Measurements from ENCODE around the gene ZC3H18.

Gene ZC3H18

GRCh38 chr16:88618956-88619667, 48.9 kb downstream of the ZC3H18 start:
- in situ Hi-C loops (cut with HindIII; ENCODE audit: low sequenced_read_pairs), result no loop called here

GRCh38 chr16:88619859-88620815, 49.9 kb downstream of the ZC3H18 start:
- in situ Hi-C loops (cut with HindIII; ENCODE audit: low sequenced_read_pairs), result no loop called here

DNA sequence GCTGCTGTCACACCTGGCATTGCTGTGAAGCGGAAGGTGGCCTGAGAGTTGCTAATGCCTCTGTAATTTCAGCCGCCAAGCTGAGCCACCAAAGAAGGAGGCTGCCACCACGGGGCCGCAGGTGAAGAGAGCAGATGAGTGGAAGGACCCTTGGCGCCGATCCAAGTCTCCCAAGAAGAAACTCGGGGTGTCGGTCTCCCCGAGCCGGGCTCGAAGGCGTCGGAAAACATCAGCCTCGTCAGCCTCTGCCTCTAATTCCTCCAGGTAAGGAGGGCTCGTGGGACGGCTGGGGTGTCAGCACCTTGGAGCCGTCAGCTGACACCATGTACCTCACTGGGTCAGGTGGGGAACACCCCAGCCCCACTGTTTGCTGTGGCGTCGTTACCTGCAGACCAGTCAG, 51.9 kb downstream of the ZC3H18 start:
- in situ Hi-C loops (cut with HindIII; ENCODE audit: low sequenced_read_pairs), result no loop called here

GRCh38 chr16:88622866-88623265, 52.7 kb downstream of the ZC3H18 start:
- in situ Hi-C loops (cut with HindIII; ENCODE audit: low sequenced_read_pairs), result no loop called here

DNA sequence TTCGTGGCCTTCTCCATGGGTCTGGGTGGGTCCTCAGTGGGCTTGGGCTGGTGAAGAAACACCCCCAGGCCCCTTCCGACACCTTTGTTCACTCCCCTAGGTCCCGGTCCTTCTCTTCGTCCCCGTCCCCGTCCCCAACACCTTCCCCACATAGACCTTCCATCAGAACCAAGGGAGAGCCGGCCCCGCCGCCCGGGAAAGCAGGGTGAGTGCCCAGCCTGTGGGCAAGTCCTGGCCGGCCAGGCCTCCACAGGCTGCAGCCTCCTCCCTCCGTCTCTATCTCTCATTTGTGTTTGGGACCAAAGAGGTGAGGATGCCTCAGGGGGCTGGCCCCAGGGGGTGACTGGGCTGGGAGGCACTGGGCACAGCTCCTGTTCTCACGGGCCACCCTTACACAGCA, 53.7 kb downstream of the ZC3H18 start:
- in situ Hi-C loops (cut with HindIII; ENCODE audit: low sequenced_read_pairs), result no loop called here

DNA sequence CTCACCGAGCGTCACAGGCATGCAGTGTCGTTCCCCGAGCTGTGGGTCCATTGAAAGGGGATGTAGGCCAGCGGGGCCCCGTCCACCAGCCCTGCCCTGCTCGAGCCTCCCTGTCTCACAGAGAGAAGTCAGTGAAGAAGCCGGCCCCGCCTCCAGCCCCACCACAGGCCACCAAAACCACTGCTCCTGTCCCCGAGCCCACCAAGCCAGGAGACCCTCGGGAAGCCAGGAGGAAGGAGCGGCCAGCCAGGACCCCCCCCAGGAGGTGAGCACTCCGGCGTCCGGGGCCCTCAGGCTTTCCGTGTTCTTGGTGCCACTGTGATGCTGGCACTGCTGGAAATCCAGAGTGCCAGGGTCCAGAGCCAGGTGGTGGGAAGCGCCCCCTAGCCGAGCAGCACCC, 54.3 kb downstream of the ZC3H18 start:
- in situ Hi-C loops (cut with HindIII; ENCODE audit: low sequenced_read_pairs), result no loop called here

DNA sequence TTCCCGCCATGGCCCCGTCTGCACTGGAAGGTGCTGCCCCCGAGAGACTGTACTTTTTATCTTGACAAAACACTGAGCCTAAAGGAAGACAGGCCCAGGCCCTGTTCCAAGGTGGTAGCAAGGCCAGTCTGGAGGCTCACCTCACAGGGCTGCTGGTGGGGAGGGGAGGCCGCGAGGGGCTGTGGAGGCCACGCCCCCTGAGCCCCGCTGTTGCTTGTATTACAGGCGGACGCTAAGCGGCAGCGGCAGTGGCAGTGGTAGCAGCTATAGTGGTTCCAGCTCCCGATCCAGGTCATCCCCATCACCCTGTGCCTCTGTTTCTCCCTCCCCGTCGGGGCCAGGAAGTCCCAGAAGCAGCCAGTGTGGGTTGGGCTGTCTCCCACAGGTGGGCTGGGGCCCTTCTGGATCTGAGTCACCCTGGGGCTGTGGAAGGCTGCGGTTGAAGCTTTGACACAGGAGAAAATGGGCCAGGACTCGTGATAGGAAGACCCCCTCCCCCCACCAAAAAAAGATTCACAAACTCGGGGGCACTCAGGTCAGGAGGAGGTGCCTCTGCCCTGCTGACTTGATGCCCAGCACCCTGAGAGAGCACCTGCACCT, 54.9 kb downstream of the ZC3H18 start:
- in situ Hi-C loops (cut with HindIII; ENCODE audit: low sequenced_read_pairs), result no loop called here

- in situ Hi-C loops (cut with HindIII; ENCODE audit: low sequenced_read_pairs), result no loop called here
Measured at GRCh38 chr16:88626646-88627045, 56.4 kb downstream of the ZC3H18 start.

DNA sequence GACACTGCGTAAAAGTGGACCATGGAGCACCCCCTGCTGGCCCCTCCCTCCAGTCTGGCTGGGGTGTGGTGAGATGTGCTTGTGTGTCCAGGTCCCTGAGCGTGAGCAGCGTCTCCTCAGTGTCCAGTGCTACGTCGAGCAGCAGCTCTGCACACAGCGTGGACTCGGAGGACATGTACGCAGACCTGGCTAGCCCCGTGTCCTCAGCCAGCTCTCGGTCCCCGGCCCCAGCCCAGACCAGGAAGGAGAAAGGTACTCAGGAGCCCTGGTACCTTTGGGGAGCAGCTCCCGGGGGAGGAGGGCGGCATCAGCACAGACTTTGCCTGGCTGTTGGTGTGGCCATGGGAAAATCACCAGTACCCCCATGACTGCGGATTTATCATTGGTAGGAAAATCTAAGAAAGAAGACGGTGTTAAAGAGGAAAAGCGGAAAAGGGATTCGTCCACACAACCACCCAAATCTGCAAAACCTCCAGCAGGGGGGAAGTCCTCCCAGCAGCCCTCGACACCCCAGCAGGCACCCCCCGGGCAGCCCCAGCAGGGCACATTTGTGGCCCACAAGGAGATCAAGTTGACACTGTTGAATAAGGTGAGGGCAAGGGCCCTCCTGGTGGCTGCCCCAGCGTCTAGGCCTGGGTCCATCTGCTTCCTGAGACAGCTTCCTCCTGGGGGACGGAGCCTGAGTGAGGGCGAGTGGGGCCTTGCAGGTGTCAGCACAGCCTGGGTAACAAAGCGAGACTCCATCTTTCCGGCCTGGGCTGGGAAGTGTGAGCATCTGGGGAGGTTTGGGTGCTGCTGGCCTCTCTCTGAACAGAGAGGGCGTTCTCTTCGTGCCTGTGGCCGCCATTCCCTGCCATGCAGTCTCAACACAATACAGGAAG, 57.6 kb downstream of the ZC3H18 start:
- in situ Hi-C loops (cut with HindIII; ENCODE audit: low sequenced_read_pairs), result no loop called here

DNA sequence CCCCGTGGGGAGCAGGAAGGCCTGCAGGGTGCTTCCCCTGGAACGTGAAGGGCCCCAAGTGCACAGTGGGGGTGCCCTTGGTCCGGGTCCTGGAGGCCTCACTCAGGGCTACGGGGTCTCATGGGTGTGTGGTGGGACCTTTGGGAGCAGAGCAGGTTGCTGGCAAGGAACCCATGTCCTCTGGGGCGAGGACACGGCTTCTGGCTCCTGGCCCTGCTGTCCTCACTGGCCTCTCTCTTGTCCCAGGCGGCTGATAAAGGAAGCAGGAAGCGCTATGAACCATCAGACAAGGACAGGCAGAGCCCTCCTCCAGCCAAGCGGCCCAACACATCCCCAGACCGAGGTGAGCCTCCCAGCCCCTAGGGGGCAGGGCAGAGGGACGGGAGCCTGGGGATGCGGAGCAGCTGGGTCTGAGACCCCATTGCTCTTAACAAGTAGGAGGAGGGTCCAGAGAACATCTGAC, 58.3 kb downstream of the ZC3H18 start:
- in situ Hi-C loops (cut with HindIII; ENCODE audit: low sequenced_read_pairs), result no loop called here

- in situ Hi-C loops (cut with HindIII; ENCODE audit: low sequenced_read_pairs), result no loop called here
Measured at GRCh38 chr16:88629835-88630234, 59.6 kb downstream of the ZC3H18 start.

DNA sequence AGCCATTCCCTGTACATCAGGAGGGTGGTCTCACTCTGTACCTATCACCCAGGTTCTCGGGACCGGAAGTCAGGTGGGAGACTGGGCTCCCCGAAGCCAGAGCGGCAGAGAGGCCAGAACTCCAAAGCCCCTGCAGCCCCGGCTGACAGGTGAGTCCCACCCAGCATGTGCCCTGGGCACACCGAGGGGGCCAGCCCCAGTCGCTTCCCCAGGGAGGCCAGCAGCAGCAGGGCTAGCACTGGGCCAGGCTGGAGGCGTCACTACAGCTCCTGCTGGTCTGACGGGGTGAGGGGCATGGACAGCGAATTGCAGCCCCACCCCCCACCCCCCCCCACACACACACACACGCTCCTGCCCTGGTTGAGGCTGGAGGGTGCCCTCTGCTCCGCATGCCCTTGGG, 60.2 kb downstream of the ZC3H18 start:
- in situ Hi-C loops (cut with HindIII; ENCODE audit: low sequenced_read_pairs), result no loop called here

DNA sequence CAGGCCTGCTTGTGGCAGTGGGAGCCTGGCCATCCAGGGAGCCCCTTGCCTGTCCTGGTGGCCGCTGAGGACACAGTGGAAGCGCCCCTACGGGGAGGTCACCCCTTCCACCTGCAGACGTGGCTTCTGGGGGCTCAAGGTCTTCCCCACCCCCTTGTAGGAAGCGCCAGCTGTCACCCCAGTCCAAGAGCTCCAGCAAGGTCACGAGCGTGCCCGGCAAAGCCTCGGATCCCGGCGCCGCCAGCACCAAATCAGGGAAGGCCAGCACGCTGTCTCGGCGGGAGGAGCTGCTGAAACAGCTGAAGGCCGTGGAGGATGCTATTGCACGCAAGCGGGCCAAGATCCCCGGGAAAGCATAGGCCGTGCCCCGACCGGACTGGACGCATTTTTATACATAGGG, 60.7 kb downstream of the ZC3H18 start:
- in situ Hi-C loops (cut with HindIII; ENCODE audit: low sequenced_read_pairs), result no loop called here

- in situ Hi-C loops (cut with HindIII; ENCODE audit: low sequenced_read_pairs), result no loop called here
Measured at GRCh38 chr16:88631384-88631783, 61.2 kb downstream of the ZC3H18 start.

DNA sequence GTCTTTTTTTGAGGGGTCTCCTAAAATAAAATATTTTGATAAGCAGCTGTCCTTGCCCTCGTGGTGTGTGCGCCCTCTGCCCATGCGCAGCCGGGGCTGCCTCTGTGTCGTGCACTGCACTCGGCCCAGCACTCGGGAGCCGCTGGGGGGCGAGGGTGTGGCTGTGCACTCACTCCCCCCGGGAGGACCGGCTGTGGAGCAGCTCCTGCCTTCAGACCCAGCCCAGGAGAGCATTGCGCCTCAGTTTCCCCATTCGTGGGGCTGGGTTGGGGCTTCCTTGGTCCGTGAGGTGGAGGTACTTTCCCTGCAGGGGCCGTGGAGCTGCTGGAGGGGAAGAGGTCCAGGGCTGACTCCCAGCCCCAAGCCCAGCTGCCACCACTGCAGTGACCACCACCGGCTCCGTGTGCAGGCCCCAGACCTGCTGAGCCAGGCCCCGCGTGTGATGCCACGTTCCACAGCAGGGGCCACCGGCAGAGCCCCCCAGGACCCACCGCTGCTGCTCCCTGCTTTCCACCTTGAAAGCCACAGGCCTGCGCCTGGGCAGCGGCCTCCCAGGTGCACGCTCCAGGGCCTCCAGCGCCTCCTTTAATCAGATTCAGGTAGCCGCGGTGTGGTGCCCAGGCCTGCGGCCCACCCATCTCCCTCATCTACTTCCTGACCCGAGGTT, 61.9 kb downstream of the ZC3H18 start:
- in situ Hi-C loops (cut with HindIII; ENCODE audit: low sequenced_read_pairs), result no loop called here

- in situ Hi-C loops (cut with HindIII; ENCODE audit: low sequenced_read_pairs), result no loop called here
Measured at GRCh38 chr16:88632587-88632930, 62.4 kb downstream of the ZC3H18 start.

- in situ Hi-C loops (cut with HindIII; ENCODE audit: low sequenced_read_pairs), result no loop called here
Measured at GRCh38 chr16:88633684-88634140, 63.5 kb downstream of the ZC3H18 start.

- in situ Hi-C loops (cut with HindIII; ENCODE audit: low sequenced_read_pairs), result no loop called here
Measured at GRCh38 chr16:88634141-88634993, 64.2 kb downstream of the ZC3H18 start.

- in situ Hi-C loops (cut with HindIII; ENCODE audit: low sequenced_read_pairs), result no loop called here
Measured at GRCh38 chr16:88634994-88635670, 64.9 kb downstream of the ZC3H18 start.

Data from DLD1 (cell line).